NB4 (cell line): ENCODE data around the gene CACNA1A.

Experiments used
- DNase-seq: peaks from one replicate; pipeline ENCODE4 v3.0.0; 2010; ENCODE audit warnings: low read depth
- H3K4me3 ChIP-seq: one replicate; pipeline ENCODE4 v1.5.1; 2011; ENCODE audit warnings: mild to moderate bottlenecking, low read depth, low read length, moderate library complexity
- CTCF ChIP-seq: IDR thresholded peaks from one replicate; pipeline ENCODE4 v1.5.1; 2012; ENCODE audit warnings: low read depth, low read length
- MYC ChIP-seq: IDR thresholded peaks from 2 replicates; pipeline ENCODE4 v1.6.1; 2011; ENCODE audit warnings: low read depth, low read length
- POLR2A ChIP-seq: IDR thresholded peaks from 2 replicates; pipeline ENCODE4 v1.6.1; 2011; ENCODE audit warnings: mild to moderate bottlenecking; ENCODE audit not compliant: insufficient read length; ENCODE audit errors: extremely low read depth
- TF ChIP-seq, protein P1 (sequence below): IDR thresholded peaks from 2 replicates; pipeline ENCODE4 v1.6.1; 2011; ENCODE audit warnings: low read depth, low read length

CACNA1A gene

DNA sequence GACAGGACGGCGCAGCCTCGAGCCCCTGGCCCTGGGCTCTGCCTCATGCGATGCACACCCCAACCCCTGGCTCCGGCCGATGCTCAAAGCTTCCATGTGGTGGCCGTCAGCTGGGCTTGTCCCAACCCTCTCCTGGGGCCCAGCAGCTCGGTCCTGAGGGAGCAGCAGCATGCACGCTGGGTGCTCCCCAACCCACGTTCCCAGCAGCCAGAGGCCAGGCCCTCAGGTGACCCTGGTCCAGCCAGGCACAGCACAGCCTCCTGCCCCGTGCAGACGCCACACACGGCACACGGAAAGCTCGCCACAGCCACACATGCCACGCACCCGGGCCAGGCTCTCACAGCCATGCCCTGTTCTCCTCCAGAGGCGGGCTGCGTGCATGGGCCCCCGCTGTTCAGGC, 295.3 kb downstream of the CACNA1A start:
- no peak for DNase-seq
- TF ChIP-seq MYC (no peak), CTCF (no peak), POLR2A (no peak)
- TF ChIP-seq, protein P1, sequence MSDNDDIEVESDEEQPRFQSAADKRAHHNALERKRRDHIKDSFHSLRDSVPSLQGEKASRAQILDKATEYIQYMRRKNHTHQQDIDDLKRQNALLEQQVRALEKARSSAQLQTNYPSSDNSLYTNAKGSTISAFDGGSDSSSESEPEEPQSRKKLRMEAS, result no peak
- H3K4me3 ChIP-seq, result no peak overlapping the region

DNA sequence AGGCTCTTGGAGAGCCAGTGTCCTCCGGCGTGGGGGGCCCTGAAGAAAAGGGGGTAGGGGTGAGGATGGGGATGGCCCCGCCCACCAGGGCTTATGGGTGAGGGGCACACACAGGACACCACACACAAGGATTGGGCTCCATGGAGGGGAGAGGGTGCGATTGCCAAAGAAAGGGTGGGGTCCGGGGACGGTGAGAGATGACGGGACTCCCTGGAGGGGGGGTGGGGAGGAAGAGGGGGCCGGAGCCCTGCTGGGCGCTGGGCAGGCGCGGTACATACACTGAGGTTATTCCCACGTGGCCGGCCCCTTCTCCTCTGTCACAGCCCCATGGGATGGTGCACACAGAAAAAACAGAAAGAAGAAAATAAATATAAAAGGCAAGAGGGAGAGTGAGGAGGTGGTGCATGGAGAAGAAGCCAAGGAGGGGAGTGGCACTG, 295.9 kb downstream of the CACNA1A start:
- TF ChIP-seq, protein P1, result no peak
- TF ChIP-seq POLR2A, result no peak
- TF ChIP-seq MYC, result no peak
- TF ChIP-seq CTCF, result no peak
- H3K4me3 ChIP-seq, result no peak overlapping the region
- DNase-seq, result no peak

- no peak for DNase-seq
- TF ChIP-seq, protein P1, result no peak
- no peak for TF ChIP-seq POLR2A
- no peak for TF ChIP-seq MYC
- no peak for TF ChIP-seq CTCF
- H3K4me3 ChIP-seq, result no peak overlapping the region
These were observed 296.6 kb downstream of the CACNA1A start for GRCh38 chr19:13209484-13210338.

DNA sequence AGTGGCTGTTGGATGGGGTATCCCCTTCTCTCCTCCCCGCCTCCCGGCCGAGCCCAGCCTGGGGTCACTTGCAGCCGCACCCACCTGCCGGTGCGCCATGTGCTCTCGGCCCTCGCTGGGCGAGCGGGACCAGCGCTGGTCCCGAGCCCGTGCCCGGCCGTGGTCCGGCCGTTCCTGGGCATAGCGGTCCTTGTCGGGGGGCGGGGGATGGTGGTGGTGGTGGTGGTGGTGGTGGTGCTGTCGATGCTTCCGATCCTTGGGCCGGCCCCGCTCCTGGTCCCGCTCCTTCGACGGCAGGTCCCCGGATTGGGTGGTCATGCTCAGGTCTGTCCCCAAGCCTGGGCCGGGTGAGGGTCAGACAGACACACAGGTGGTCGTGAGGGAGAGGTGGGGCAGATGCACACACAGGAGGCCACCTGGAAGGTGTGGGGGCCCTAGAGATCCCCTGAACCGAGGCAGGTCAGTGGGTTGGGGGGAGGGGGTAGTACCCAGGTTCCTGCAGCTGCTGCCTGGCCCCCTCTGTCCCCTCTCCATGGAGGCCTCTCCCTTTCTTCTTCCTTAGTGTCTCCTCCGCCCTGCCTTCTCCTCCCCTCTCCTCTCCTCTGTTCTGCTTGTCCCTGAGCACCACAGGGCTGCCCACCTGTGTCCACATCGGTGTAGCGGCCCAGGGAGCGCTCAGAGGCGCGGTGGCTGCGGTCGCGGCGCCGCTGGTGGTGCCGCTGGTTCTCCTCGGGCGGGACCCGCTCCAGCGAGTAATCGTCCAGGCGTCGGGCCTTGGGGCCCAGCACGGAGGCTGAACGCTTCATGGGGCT, 297.4 kb downstream of the CACNA1A start:
- H3K4me3 ChIP-seq, result peak overlapping the region; percentile 21
- no peak for DNase-seq
- TF ChIP-seq, protein P1, result no peak
- TF ChIP-seq POLR2A (no peak), CTCF (no peak), MYC (no peak)

DNA sequence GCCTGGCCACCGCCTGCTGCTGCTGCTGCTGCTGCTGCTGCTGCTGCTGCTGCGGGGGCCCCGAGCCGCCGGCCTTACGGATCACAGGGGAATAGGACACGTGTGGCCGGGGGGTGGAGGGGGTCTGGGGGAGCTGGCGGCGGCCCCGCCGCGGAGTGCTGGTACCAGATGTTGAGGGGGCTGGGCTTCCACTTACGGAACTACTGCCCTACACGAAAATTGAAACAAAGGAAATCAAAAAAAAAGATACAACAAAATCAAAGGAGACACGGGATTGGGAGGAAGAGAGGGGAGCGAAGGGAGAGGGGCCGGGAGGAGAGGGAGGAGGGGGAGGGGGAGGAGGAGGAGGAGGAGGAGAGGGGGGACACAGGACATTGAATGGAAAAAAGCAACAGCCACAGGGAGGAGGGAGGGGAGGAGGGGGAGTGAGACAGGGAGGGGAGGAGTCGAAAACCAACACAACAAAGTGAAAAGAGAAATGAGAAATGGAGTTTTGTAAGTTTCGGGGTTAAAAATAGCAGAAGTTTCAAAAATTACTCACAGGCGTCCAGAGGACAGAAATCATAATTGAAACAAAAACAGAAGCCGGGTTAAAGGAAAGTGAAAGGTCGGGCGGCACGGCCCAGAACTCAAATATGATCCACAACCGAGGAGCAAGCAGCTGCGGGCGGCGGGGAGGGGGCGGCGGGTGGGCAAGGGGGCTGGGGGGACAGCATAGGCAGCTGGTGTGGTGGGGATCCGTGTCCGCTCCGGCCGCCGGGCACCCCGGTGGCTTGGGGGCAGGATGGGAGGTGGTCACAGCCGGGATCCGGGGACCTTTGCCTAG, 298.2 kb downstream of the CACNA1A start:
- peak overlapping the region; percentile 21 for H3K4me3 ChIP-seq
- DNase-seq, result peak; percentile 79
- TF ChIP-seq MYC (no peak), POLR2A (no peak), CTCF (no peak)
- TF ChIP-seq, protein P1, result no peak
